Calu3 (cell line): ENCODE measurements around the gene S1PR5. TPM values are rescaled to one million over a fixed set of nuclear protein-coding genes. Genes with fewer than 3 reads are reported as not detected.

Source experiments
- BruUV-seq: library from RNA; stranded (reverse); fragments of 400-500 nt; replicated peaks from 2 replicates; lab custom pipeline; 2021; lab: Mats Ljungman, UMichigan
- CTCF ChIA-PET: fragments of 300-600 bp; sonication (Branson Sonifier 250); formaldehyde crosslinking; loops from one replicate; lab custom pipeline; 2022; ENCODE audit warnings: antibody characterized with exemption; lab: Charles Lee
- DNase-seq: peaks from one replicate; pipeline ENCODE4 v3.0.0; 2022
- H3K27ac Mint-ChIP-seq: one replicate; pipeline ENCODE4 v1.8.0; 2022; ENCODE audit warnings: mixed read lengths; ENCODE audit not compliant: unreplicated experiment
- H3K27me3 Mint-ChIP-seq: one replicate; pipeline ENCODE4 v1.8.0; 2022; ENCODE audit warnings: mixed read lengths; ENCODE audit not compliant: unreplicated experiment
- H3K36me3 Mint-ChIP-seq: one replicate; pipeline ENCODE4 v1.8.0; 2022; ENCODE audit warnings: mild to moderate bottlenecking, moderate library complexity, mixed read lengths; ENCODE audit not compliant: insufficient read depth, unreplicated experiment
- H3K4me1 Mint-ChIP-seq: one replicate; pipeline ENCODE4 v1.8.0; 2022; ENCODE audit warnings: mild to moderate bottlenecking, low read depth, mixed read lengths; ENCODE audit not compliant: unreplicated experiment
- H3K4me3 Mint-ChIP-seq: one replicate; pipeline ENCODE4 v1.8.0; 2022; ENCODE audit warnings: mild to moderate bottlenecking, low read depth, moderate library complexity, mixed read lengths; ENCODE audit not compliant: unreplicated experiment
- H3K9me3 Mint-ChIP-seq: one replicate; pipeline ENCODE4 v1.8.0; 2022; ENCODE audit warnings: low read depth, mixed read lengths; ENCODE audit not compliant: unreplicated experiment
- intact Hi-C: fragments of 100-400 bp; cut with micrococcal nuclease; formaldehyde crosslinking; loops from one replicate; pipeline ENCODE4 v1.10.0; 2022; ENCODE audit not compliant: unreplicated experiment
- total RNA-seq: library from RNA; stranded (reverse); gene quantifications from 2 replicates; pipeline ENCODE4 v1.2.3, GENCODE V29; 2022
- TF ChIP-seq, protein P1 (sequence below): fragments of 200-600 bp; IDR thresholded peaks from one replicate; pipeline ENCODE4 v1.8.0; 2022; ENCODE audit warnings: antibody characterized with exemption; ENCODE audit not compliant: unreplicated experiment

S1PR5 gene
- total RNA-seq, 1 experiment from 2014 or later, result not detected

DNA sequence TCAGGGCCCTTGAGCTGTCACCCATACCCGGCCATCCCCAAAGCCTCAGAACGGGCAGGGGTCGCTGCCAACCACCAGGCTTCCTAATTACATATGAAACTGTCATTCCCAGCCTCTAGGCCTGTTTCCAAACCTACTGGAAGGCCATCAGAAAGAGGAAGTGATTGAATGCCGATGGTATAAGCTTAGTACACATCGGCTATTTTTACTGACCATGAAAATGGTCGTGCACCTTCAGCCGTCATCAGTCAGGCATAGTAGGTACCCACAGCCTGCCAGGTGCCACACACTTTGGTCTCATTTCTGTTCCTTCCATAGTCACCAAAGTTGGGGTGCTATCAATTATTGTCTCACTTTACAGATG lies 38.3 kb upstream of the S1PR5 start:
- Mint-ChIP-seq H3K4me3 (no peak overlapping the region), H3K27ac (no peak overlapping the region), H3K4me1 (no peaks in the 10 kb centered on the region), H3K27me3 (no peaks in the 10 kb centered on the region), H3K9me3 (no peaks in the 10 kb centered on the region), H3K36me3 (peaks cover 31% of the 10 kb centered on the region)
- DNase-seq, result no peak
- TF ChIP-seq, protein P1, sequence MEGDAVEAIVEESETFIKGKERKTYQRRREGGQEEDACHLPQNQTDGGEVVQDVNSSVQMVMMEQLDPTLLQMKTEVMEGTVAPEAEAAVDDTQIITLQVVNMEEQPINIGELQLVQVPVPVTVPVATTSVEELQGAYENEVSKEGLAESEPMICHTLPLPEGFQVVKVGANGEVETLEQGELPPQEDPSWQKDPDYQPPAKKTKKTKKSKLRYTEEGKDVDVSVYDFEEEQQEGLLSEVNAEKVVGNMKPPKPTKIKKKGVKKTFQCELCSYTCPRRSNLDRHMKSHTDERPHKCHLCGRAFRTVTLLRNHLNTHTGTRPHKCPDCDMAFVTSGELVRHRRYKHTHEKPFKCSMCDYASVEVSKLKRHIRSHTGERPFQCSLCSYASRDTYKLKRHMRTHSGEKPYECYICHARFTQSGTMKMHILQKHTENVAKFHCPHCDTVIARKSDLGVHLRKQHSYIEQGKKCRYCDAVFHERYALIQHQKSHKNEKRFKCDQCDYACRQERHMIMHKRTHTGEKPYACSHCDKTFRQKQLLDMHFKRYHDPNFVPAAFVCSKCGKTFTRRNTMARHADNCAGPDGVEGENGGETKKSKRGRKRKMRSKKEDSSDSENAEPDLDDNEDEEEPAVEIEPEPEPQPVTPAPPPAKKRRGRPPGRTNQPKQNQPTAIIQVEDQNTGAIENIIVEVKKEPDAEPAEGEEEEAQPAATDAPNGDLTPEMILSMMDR, result no peak
- intact Hi-C loops, result no loop called here
- BruUV-seq, result no TSS peak
- CTCF ChIA-PET, result interaction anchor here (0.5 kb wide), 1 partner anchor 235 kb away, joined by 4 read pairs; no protein-coding TSS in a partner anchor

DNA sequence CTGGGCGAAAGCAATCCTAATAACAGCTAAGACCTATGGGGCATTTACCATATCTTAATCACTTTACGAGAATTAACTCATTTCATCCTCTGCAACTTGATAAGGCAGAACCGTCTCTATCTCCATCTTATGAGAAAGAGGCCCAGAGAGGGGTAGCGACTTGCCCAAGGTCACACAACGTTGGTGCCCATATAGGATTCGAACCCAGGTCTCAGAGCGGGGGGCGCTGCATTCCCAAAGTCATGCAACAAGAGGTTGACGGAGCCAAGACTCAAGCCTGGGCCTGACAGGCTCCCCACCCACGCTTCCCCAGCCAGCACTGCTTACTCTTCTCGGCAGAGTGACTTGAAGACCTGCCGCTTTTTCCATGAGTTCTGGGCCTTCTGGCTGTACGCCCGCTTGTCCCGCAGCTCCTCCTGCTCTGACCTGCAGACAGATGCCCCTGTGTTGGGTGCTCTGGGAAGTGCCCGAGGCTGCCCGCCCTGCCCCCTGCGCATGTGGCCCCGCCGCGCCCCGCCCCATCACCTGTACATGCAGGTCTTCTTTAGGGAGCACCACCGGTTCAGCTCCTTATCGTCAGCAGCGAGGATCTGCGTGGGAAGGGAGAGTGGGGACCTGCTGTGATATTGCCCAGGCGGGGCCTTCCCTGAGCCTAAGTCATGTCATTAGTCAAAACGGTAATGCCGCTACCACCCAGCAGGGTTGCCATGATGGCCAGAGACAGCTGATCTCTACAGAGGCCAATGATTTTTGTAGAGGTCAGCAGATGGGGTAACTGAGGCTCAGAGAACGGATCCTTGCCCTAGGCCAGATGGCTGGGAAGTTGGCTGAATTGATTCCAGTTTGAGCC lies 37.7 kb upstream of the S1PR5 start:
- H3K4me3 Mint-ChIP-seq, result no peak overlapping the region
- DNase-seq, result no peak
- H3K9me3 Mint-ChIP-seq, result no peaks in the 10 kb centered on the region
- CTCF ChIA-PET, result interaction anchor here (0.6 kb wide), 1 partner anchor 146 kb away, joined by 7 read pairs; no protein-coding TSS in a partner anchor
- no peaks in the 10 kb centered on the region for H3K27me3 Mint-ChIP-seq
- intact Hi-C loops, result no loop called here
- no peaks in the 10 kb centered on the region for H3K4me1 Mint-ChIP-seq
- TF ChIP-seq, protein P1, result no peak
- BruUV-seq, result no TSS peak
- peaks cover 29% of the 10 kb centered on the region for H3K36me3 Mint-ChIP-seq
- H3K27ac Mint-ChIP-seq, result no peak overlapping the region

DNA sequence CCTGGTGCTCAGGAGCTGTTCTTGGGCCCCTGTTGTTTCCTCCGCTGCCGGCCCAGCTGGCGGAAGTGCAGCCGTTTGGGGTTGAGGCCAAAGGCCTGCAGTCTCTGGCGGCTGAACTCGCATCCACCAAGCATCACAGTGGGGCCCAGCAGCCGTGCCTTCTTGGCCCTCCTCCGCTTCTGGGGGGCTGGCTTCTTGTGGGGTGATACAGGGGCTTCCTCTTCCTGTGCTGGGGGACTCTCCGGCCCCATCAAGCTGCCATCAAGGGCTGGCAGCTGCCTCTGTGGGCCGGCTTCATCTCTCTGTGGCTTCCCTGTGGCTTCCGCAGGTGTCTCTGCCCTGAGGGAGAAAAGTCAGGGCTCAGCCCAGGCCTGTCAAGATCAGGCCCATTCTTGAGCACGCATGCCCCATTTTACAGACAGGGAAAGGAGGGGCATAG lies 36.7 kb upstream of the S1PR5 start:
- intact Hi-C loops, result no loop called here
- Mint-ChIP-seq H3K27ac (no peak overlapping the region), H3K36me3 (peaks cover 32% of the 10 kb centered on the region), H3K27me3 (no peaks in the 10 kb centered on the region), H3K4me3 (no peak overlapping the region), H3K4me1 (no peaks in the 10 kb centered on the region), H3K9me3 (no peaks in the 10 kb centered on the region)
- TF ChIP-seq, protein P1, result no peak
- CTCF ChIA-PET, result no interaction called here
- DNase-seq, result no peak
- BruUV-seq, result no TSS peak

DNA sequence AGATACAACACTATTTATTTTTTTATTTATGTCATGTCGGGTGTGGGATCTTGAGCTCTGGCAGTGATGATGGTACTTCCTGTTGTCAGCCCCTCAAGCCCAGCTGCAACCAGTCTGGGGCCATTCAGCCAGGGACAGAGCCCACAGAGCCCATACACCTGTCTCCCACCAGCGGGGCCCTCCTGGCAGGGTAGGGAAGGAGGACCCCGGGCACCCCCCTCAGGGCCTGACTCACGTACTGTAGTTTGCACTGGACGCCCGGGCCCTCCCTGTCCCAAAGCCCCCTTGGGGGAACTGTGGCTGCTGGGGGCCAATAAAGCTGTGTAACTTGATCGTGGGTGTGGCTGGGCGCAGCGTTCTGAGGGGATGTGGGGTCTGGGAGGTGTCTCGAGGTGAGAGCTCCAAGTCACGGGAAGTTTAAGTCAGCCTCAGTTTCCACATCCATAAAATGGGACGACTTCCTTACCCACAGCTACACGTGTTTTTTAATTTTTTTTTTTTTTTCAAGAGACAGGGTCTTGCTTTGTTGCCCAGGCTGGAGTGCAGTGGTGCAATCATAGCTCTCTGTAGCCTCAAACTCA lies 35.9 kb upstream of the S1PR5 start:
- TF ChIP-seq, protein P1, result no peak
- BruUV-seq, result TSS peak; percentile 82
- no peaks in the 10 kb centered on the region for H3K27me3 Mint-ChIP-seq
- no peak overlapping the region for H3K27ac Mint-ChIP-seq
- H3K4me1 Mint-ChIP-seq, result no peaks in the 10 kb centered on the region
- no peak for DNase-seq
- peaks cover 32% of the 10 kb centered on the region for H3K36me3 Mint-ChIP-seq
- intact Hi-C loops, result no loop called here
- no peak overlapping the region for H3K4me3 Mint-ChIP-seq
- CTCF ChIA-PET, result interaction anchor here (0.8 kb wide), 1 partner anchor 74 kb away, joined by 3 read pairs; no protein-coding TSS in a partner anchor
- H3K9me3 Mint-ChIP-seq, result no peaks in the 10 kb centered on the region
